Neural cell (in vitro differentiated cells): ENCODE data around the gene SLC29A2. TPM values are rescaled to one million over a fixed set of nuclear protein-coding genes. Genes with fewer than 3 reads are reported as not detected.

Experiments
- H2AFZ ChIP-seq: fragments of 200-600, 300-800 bp; sonication (generic), shearing (Covaris generic); 2 replicates; pipeline ENCODE4 v1.6.0; 2014; ENCODE audit warnings: low read depth, mild to moderate bottlenecking, antibody characterized with exemption, low read length, moderate library complexity
- H3F3A ChIP-seq: fragments of 200-600 bp; shearing (Covaris generic); 2 replicates; pipeline ENCODE4 v1.6.1; 2016; ENCODE audit warnings: mild to moderate bottlenecking, moderate library complexity, mixed read lengths, antibody characterized with exemption, low read length; ENCODE audit not compliant: insufficient read depth, poor library complexity, severe bottlenecking
- H3K27ac ChIP-seq: fragments of 200-600, 300-800 bp; sonication (generic), shearing (Covaris generic); 2 replicates; pipeline ENCODE4 v1.5.1; 2014; ENCODE audit warnings: mild to moderate bottlenecking, low read length, moderate library complexity
- H3K27me3 ChIP-seq: fragments of 300-800, 200-600 bp; sonication (generic), shearing (Covaris generic); 2 replicates; pipeline ENCODE4 v1.6.0; 2014; ENCODE audit warnings: mild to moderate bottlenecking, low read depth, low read length, moderate library complexity; ENCODE audit not compliant: insufficient read depth
- H3K36me3 ChIP-seq: fragments of 300-800, 200-600 bp; sonication (generic), shearing (Covaris generic); 2 replicates; pipeline ENCODE4 v1.5.1; 2014; ENCODE audit warnings: mild to moderate bottlenecking, antibody characterized with exemption, low read length, moderate library complexity; ENCODE audit not compliant: insufficient read depth
- H3K4me2 ChIP-seq: fragments of 300-800, 200-600 bp; sonication (generic), shearing (Covaris generic); 2 replicates; pipeline ENCODE4 v1.6.0; 2014; ENCODE audit warnings: mild to moderate bottlenecking, low read length
- H3K4me3 ChIP-seq: fragments of 300-800, 200-600 bp; sonication (generic), shearing (Covaris generic); 2 replicates; pipeline ENCODE4 v1.5.1; 2014; ENCODE audit warnings: mild to moderate bottlenecking, low read length, moderate library complexity
- H3K79me2 ChIP-seq: fragments of 200-600 bp; shearing (Covaris generic); replicated peaks from 2 replicates; pipeline ENCODE4 v1.6.0; 2014; ENCODE audit warnings: mild to moderate bottlenecking, low read length, moderate library complexity; ENCODE audit not compliant: insufficient read depth
- H3K9ac ChIP-seq: fragments of 300-800, 200-600 bp; sonication (generic), shearing (Covaris generic); 2 replicates; pipeline ENCODE4 v1.6.1; 2016; ENCODE audit warnings: mild to moderate bottlenecking, low read length, mixed read lengths
- H3K9me2 ChIP-seq: fragments of 200-600 bp; shearing (Covaris generic); 2 replicates; pipeline ENCODE4 v1.6.1; 2016; ENCODE audit warnings: mild to moderate bottlenecking, low read length, mixed read lengths; ENCODE audit not compliant: insufficient read depth
- H3K9me3 ChIP-seq: fragments of 200-600, 300-800 bp; sonication (generic), shearing (Covaris generic); 2 replicates; pipeline ENCODE4 v1.6.1; 2016; ENCODE audit warnings: mild to moderate bottlenecking, mixed run types, low read length, moderate library complexity, mixed read lengths
- H4K20me1 ChIP-seq: fragments of 200-600 bp; shearing (Covaris generic); 2 replicates; pipeline ENCODE4 v1.6.1; 2016; ENCODE audit warnings: mild to moderate bottlenecking, mixed run types; ENCODE audit not compliant: insufficient read depth
- EP300 ChIP-seq: fragments of 450-650 bp; conservative IDR thresholded peaks from 2 replicates; pipeline ENCODE4 v1.6.1; 2014; ENCODE audit warnings: antibody characterized with exemption, mild to moderate bottlenecking, moderate library complexity; ENCODE audit not compliant: poor library complexity, severe bottlenecking
- EZH2 ChIP-seq: fragments of 200-600, 300-800 bp; shearing (Covaris generic), sonication (generic); IDR thresholded peaks from 2 replicates; pipeline ENCODE4 v1.6.1; 2014; ENCODE audit warnings: antibody characterized with exemption, low read length, borderline replicate concordance, mild to moderate bottlenecking; ENCODE audit not compliant: insufficient read depth, poor library complexity, severe bottlenecking
- MXI1 ChIP-seq: fragments of 450-650 bp; conservative IDR thresholded peaks from 2 replicates; pipeline ENCODE4 v1.6.1; 2014; ENCODE audit warnings: antibody characterized with exemption, mild to moderate bottlenecking; ENCODE audit not compliant: poor library complexity, severe bottlenecking
- POLR2AphosphoS5 ChIP-seq: IDR thresholded peaks from 2 replicates; pipeline ENCODE4 v1.6.1; 2012
- RAD21 ChIP-seq: fragments of 450-650 bp; conservative IDR thresholded peaks from 2 replicates; pipeline ENCODE4 v1.6.1; 2014; ENCODE audit warnings: antibody characterized with exemption, mild to moderate bottlenecking, moderate library complexity
- REST ChIP-seq: IDR thresholded peaks from 2 replicates; pipeline ENCODE4 v1.6.1; 2012; ENCODE audit warnings: borderline replicate concordance
- SMC3 ChIP-seq: fragments of 450-650 bp; conservative IDR thresholded peaks from 2 replicates; pipeline ENCODE4 v1.6.1; 2014; ENCODE audit warnings: antibody characterized with exemption, mild to moderate bottlenecking, moderate library complexity; ENCODE audit not compliant: poor library complexity
- TAF1 ChIP-seq: IDR thresholded peaks from 2 replicates; pipeline ENCODE4 v1.6.1; 2012; ENCODE audit warnings: low read depth
- polyA plus RNA-seq: library from polyadenylated mRNA; depleted of rRNA; stranded (reverse); fragments of >200 nt; gene quantifications from 2 replicates; pipeline ENCODE4 v1.2.3, GENCODE V29; 2014
- TF ChIP-seq, protein P1 (sequence below): fragments of 450-650 bp; IDR thresholded peaks from 2 replicates; pipeline ENCODE4 v1.5.1; 2014; ENCODE audit warnings: antibody characterized with exemption, mild to moderate bottlenecking, moderate library complexity; ENCODE audit not compliant: poor library complexity, severe bottlenecking

Gene SLC29A2
- polyA plus RNA-seq, 1 donor from 2014 or later: 1.7 TPM

DNA sequence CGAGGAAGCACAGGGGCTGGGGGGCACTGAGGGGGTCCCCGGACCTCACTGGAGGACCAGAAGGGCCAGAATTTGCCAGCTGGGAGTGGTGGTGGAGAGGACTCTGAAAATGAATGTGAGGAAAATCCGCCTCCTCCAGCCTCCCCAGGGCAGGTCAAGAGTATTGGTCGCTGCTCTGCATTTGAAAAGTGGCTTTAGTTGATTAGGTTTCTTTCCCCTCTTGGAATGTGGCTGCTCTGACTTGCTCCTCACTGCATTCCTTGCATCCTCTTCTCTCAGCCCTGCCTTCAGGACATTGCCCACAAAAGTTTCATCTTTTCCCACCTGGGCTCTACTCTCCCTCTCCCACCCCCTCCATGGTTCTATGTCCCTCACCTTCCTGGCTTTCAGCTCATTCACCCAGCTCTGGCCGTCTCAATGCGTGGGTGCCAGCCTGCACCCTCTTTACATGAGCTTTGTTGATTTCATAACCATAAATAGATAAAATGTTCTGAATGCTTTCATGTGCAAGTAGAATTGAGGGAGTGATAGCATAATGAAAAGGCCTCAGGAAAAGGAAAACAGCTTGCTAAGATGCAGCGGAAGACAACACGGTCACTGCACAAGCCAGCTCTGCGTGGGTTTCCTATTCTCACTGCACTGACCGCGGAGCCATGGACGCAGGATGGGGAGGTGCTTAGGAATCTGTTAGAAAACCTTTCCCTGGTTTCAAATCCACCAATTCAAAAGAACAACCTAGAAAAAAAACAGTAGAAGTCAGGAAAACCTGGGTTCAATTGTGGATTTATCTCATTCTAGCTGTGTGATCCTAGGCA, 42.8 kb upstream of the SLC29A2 start:
- Histone ChIP-seq H3K27me3 (peaks cover 10% of the 10 kb centered on the region), H3K36me3 (no peaks in the 10 kb centered on the region), H3K9me3 (no peaks in the 10 kb centered on the region), H3F3A (no peaks in the 10 kb centered on the region), H3K79me2 (peaks cover 3% of the 10 kb centered on the region), H3K27ac (no peak overlapping the region), H3K9me2 (no peaks in the 10 kb centered on the region), H3K9ac (peak overlapping the region; percentile 15), H4K20me1 (no peaks in the 10 kb centered on the region), H3K4me2 (no peak overlapping the region), H2AFZ (no peak overlapping the region), H3K4me3 (no peak overlapping the region)
- TF ChIP-seq, protein P1, sequence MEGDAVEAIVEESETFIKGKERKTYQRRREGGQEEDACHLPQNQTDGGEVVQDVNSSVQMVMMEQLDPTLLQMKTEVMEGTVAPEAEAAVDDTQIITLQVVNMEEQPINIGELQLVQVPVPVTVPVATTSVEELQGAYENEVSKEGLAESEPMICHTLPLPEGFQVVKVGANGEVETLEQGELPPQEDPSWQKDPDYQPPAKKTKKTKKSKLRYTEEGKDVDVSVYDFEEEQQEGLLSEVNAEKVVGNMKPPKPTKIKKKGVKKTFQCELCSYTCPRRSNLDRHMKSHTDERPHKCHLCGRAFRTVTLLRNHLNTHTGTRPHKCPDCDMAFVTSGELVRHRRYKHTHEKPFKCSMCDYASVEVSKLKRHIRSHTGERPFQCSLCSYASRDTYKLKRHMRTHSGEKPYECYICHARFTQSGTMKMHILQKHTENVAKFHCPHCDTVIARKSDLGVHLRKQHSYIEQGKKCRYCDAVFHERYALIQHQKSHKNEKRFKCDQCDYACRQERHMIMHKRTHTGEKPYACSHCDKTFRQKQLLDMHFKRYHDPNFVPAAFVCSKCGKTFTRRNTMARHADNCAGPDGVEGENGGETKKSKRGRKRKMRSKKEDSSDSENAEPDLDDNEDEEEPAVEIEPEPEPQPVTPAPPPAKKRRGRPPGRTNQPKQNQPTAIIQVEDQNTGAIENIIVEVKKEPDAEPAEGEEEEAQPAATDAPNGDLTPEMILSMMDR: no peak
- no peak for TF ChIP-seq SMC3
- TF ChIP-seq TAF1: no peak
- no peak for TF ChIP-seq POLR2AphosphoS5
- no peak for TF ChIP-seq EZH2
- TF ChIP-seq EP300: no peak
- no peak for TF ChIP-seq REST
- TF ChIP-seq RAD21: no peak
- no peak for TF ChIP-seq MXI1

DNA sequence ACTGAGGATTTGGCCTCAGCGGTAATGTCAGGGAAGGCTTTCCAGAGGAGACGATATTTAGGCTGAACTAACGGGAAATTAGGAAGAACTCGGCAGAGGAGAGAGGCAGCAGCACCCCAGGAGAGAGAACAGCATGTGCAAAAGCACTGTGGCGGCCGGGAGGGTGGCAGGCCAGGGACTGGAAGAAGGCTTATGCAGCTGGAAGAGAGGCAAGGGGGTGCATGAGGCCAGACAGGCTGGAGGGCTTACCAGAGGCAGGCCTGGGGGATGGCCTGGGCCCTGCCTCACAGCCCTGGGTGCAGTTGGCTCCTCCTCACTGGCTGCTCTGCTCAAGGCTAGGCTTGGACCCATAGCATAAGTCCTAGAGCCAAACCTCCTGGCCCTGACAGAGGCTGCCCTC, 41.6 kb upstream of the SLC29A2 start:
- H3K27ac ChIP-seq: no peak overlapping the region
- no peak overlapping the region for H2AFZ ChIP-seq
- peaks cover 3% of the 10 kb centered on the region for H3K79me2 ChIP-seq
- no peaks in the 10 kb centered on the region for H4K20me1 ChIP-seq
- H3K9me3 ChIP-seq: no peaks in the 10 kb centered on the region
- H3F3A ChIP-seq: no peaks in the 10 kb centered on the region
- no peak overlapping the region for H3K4me3 ChIP-seq
- no peaks in the 10 kb centered on the region for H3K9me2 ChIP-seq
- TF ChIP-seq REST: no peak
- no peak for TF ChIP-seq MXI1
- no peak for TF ChIP-seq EZH2
- TF ChIP-seq RAD21: no peak
- TF ChIP-seq TAF1: no peak
- no peak for TF ChIP-seq SMC3
- no peak for TF ChIP-seq POLR2AphosphoS5
- TF ChIP-seq EP300: no peak
- TF ChIP-seq, protein P1: no peak
- no peak overlapping the region for H3K9ac ChIP-seq
- no peaks in the 10 kb centered on the region for H3K27me3 ChIP-seq
- no peak overlapping the region for H3K4me2 ChIP-seq
- H3K36me3 ChIP-seq: no peaks in the 10 kb centered on the region
